HepG2 (cell line): ENCODE measurements around the gene SPRN. TPM values are rescaled to one million over a fixed set of nuclear protein-coding genes. Genes with fewer than 3 reads are reported as not detected.
"Not testable (repeated sequence)": the region's sequence is repeated elsewhere in the genome, so short reads cannot be mapped to it uniquely, and the experiment has no call there.

ENCODE experiments used
- ATAC-seq: fragments of 200-7000 bp; cut with Tn5 transposase; 3 replicates; pipeline ENCODE4 v1.9.1; 2020; ENCODE audit warnings: mild to moderate bottlenecking, moderate library complexity
- BruUV-seq: library from RNA; stranded (reverse); fragments of 400-500 nt; replicated peaks from 2 replicates; lab custom pipeline; 2021; lab: Mats Ljungman, UMichigan
- CTCF ChIA-PET: fragments of 300-600 bp; formaldehyde crosslinking; extraction: SDS; loops from one replicate; lab custom pipeline; 2021; ENCODE audit warnings: low total read pairs, inconsistent platforms, low intra/inter-chr PET ratio; lab: Yijun Ruan, JAX
- POLR2A ChIA-PET: fragments of 350-600 bp; sonication (Branson Sonifier 250); formaldehyde crosslinking; loops from one replicate; lab custom pipeline; 2020; ENCODE audit warnings: antibody characterized with exemption, inconsistent platforms; lab: Yijun Ruan, JAX
- DNase-seq: peaks from one replicate; pipeline ENCODE4 v3.0.0-alpha.2; 2015; ENCODE audit warnings: low spot score
- FAIRE-seq: peaks from 3 replicates; lab custom pipeline; 2011; peaks lifted over from hg19 to GRCh38; lab: Jason Lieb, UNC
- H2AFZ ChIP-seq: one replicate; pipeline ENCODE4 v1.6.1; 2011; ENCODE audit warnings: low read length, inconsistent platforms
- H3K27ac ChIP-seq: fragments of 300-600 bp; 3 replicates; pipeline ENCODE4 v1.8.0; 2011; ENCODE audit warnings: mixed run types, mild to moderate bottlenecking, mixed read lengths, low read length, inconsistent platforms; ENCODE audit not compliant: insufficient read depth; ENCODE audit errors: extremely low read length
- H3K27me3 ChIP-seq, 2 experiments: fragments of 200-600 bp in 1 of 2; 2 replicates in 1 of 2; 3 replicates in 1 of 2; pipeline versions ENCODE4 v1.6.0 to v1.8.0; 2011; ENCODE audit warnings: low read length in 2 of 2, mild to moderate bottlenecking in 2 of 2, moderate library complexity in 2 of 2, inconsistent platforms in 1 of 2; ENCODE audit not compliant: insufficient read depth in 2 of 2, control insufficient read depth in 1 of 2
- H3K36me3 ChIP-seq, 2 experiments: fragments of 200-600 bp in 1 of 2; replicated peaks in 1 of 2; 2 replicates in 1 of 2; 3 replicates in 1 of 2; pipeline versions ENCODE4 v1.5.1 to v1.8.0; 2011; ENCODE audit warnings: low read length in 2 of 2, inconsistent platforms in 1 of 2; ENCODE audit not compliant: insufficient read depth in 2 of 2, control insufficient read depth in 1 of 2
- H3K4me1 ChIP-seq: 2 replicates; pipeline ENCODE4 v1.5.1; 2012; ENCODE audit warnings: low read length, inconsistent platforms; ENCODE audit not compliant: insufficient read depth
- H3K4me2 ChIP-seq: 2 replicates; pipeline ENCODE4 v1.6.0; 2011; ENCODE audit warnings: low read depth, low read length, inconsistent platforms
- H3K4me3 ChIP-seq, 3 experiments: fragments of 200-600 bp in 1 of 3; sonication (generic), shearing (Covaris generic) in 1 of 3; replicated peaks in 1 of 3; 2 replicates each; pipeline ENCODE4 v1.5.1; 2011 to 2016; ENCODE audit warnings: low read length in 3 of 3, inconsistent platforms in 2 of 3, low read depth in 2 of 3, mild to moderate bottlenecking in 2 of 3, control low read depth in 1 of 3, mixed read lengths in 1 of 3; ENCODE audit not compliant: insufficient read depth in 1 of 3
- H3K79me2 ChIP-seq: one replicate; pipeline ENCODE4 v1.6.1; 2011; ENCODE audit warnings: low read length, inconsistent platforms; ENCODE audit not compliant: insufficient read depth
- H3K9ac ChIP-seq: 2 replicates; pipeline ENCODE4 v1.6.0; 2011; ENCODE audit warnings: mild to moderate bottlenecking, low read depth, low read length, inconsistent platforms; ENCODE audit not compliant: insufficient read depth
- H3K9me3 ChIP-seq: 2 replicates; pipeline ENCODE4 v1.5.1; 2012; ENCODE audit warnings: mild to moderate bottlenecking, low read length
- H4K20me1 ChIP-seq: 2 replicates; pipeline ENCODE4 v1.6.0; 2011; ENCODE audit warnings: inconsistent platforms, mild to moderate bottlenecking, low read length, moderate library complexity; ENCODE audit not compliant: insufficient read depth
- NFYB ChIP-seq: sonication (generic); formaldehyde crosslinking; IDR thresholded peaks from 2 replicates; pipeline ENCODE4 v1.4.0; 2020; ENCODE audit warnings: missing genetic modification reagents
- ZNF121 ChIP-seq: sonication (generic); formaldehyde crosslinking; IDR thresholded peaks from 2 replicates; pipeline ENCODE4 v1.5.0; 2020; ENCODE audit warnings: mild to moderate bottlenecking, missing genetic modification reagents
- WGBS: methylation state at CpG from one replicate; pipeline ENCODE4 v1.1.6; 2017; ENCODE audit warnings: low lambda C conversion rate; 5-methylcytosine and 5-hydroxymethylcytosine counted together
- in situ Hi-C: cut with HindIII; loops from 2 replicates; pipeline ENCODE4 v1.10.0; 2017; ENCODE audit warnings: low pct_unique_long_range_greater_than_20kb; ENCODE audit not compliant: extremely low pct_ligation_motif_present
- intact Hi-C: fragments of 100-400 bp; cut with micrococcal nuclease; formaldehyde crosslinking; loops from one replicate; pipeline ENCODE4 v1.10.0; 2022; ENCODE audit not compliant: unreplicated experiment
- polyA plus RNA-seq, 8 experiments: library from polyadenylated mRNA; depleted of rRNA in 3 of 8; stranded (reverse) in 7 of 8; unstranded in 1 of 8; fragments of >200 nt; fragmentation: Illumina TruSeq in 4 of 8; extraction: Trizol in 4 of 8; gene quantifications; 2 replicates each; pipeline versions ENCODE4 v1.2.1 to v1.2.3, GENCODE V29; 2011 to 2016; ENCODE audit warnings: low read depth in 4 of 8, missing spikeins in 1 of 8, mixed read lengths in 1 of 8; ENCODE audit not compliant: insufficient read depth in 1 of 8
- total RNA-seq, 5 experiments: library from RNA; depleted of rRNA; stranded (reverse); fragments of >200 nt; fragmentation: Illumina TruSeq; extraction: Trizol; gene quantifications; 2 replicates each; pipeline ENCODE4 v1.2.3, GENCODE V29; 2016; ENCODE audit warnings: low read depth in 1 of 5
- TF ChIP-seq, protein P1 (sequence below): sonication (generic); formaldehyde crosslinking; IDR thresholded peaks from 2 replicates; pipeline ENCODE4 v1.5.0; 2020; ENCODE audit warnings: missing genetic modification reagents

The SPRN gene
- total and polyA plus RNA-seq, 2 of the 13 experiments (the other 11 are each of a cell fraction or from before 2014, with no cell fraction given), result not detected

DNA sequence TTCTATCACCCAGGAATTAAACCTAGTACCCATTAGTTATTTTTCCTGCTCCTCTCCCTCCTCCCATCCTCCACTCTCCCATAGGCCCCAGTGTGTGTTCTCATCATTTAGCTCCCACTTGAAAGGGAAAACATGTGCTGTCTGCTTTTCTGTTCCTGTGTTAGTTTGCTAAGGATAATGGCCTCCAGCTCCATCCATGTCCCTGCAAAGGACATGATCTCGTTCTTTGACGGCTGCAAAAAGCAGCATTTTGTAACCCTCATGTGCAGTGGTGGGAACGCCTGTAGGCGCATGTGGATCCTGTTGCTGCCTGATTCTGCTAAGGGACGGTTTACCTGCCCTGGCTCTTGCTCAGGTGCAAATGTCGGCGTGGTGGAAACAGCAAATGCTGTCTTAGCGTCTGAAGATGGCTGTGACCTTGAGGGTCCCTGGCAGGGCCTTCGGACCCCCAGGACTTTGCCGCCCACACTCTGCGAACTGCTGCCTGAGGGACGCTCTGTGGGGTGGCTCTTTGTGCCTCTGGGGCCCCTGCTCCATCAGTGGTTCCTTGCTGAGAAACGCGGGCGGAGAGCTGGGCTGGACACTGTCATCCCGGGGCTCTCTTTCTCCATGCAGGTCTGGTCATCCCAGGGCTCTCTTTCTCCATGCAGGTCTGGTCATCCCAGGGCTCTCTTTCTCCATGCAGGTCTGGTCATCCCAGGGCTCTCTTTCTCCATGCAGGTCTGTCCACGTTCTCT is 36.0 kb downstream of the SPRN start (continued):
- TF ChIP-seq, protein P1, sequence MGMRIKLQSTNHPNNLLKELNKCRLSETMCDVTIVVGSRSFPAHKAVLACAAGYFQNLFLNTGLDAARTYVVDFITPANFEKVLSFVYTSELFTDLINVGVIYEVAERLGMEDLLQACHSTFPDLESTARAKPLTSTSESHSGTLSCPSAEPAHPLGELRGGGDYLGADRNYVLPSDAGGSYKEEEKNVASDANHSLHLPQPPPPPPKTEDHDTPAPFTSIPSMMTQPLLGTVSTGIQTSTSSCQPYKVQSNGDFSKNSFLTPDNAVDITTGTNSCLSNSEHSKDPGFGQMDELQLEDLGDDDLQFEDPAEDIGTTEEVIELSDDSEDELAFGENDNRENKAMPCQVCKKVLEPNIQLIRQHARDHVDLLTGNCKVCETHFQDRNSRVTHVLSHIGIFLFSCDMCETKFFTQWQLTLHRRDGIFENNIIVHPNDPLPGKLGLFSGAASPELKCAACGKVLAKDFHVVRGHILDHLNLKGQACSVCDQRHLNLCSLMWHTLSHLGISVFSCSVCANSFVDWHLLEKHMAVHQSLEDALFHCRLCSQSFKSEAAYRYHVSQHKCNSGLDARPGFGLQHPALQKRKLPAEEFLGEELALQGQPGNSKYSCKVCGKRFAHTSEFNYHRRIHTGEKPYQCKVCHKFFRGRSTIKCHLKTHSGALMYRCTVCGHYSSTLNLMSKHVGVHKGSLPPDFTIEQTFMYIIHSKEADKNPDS (CRISPR knock-in tag), result no peak
- 0 out of 2 replicates have a peak, but pooled peaks have one; percentile 40 for TF ChIP-seq NFYB (CRISPR knock-in tag)

DNA sequence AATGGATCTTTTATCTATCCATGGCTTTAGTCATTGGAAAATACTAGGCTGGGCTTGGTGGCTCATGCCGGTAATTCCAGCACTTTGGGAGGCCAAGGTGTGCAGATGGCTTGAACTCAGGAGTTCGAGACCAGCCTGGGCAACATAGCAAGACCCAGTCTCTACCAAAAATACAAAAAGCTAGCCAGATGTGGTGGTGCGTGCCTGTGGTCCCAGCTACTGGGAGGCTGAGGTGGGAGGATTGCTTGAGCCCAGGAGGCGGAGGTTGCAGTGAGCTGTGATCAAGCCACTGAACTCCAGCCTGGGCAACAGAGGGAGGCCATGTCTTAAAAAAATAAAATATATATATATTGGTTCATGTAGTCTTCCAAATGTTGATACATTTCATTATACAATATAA is 37.5 kb downstream of the SPRN start:
- H2AFZ ChIP-seq, H3K9ac ChIP-seq, intact Hi-C loops, H3K27ac ChIP-seq, H3K9me3 ChIP-seq, H3K36me3 ChIP-seq, H3K4me2 ChIP-seq, H3K27me3 ChIP-seq, BruUV-seq, FAIRE-seq, CTCF ChIA-PET, ATAC-seq, H4K20me1 ChIP-seq, DNase-seq, H3K79me2 ChIP-seq, H3K4me1 ChIP-seq, in situ Hi-C loops, H3K4me3 ChIP-seq: not testable (repeated sequence)
- 0 out of 2 replicates have a peak, but pooled peaks have one; percentile 11 for TF ChIP-seq ZNF121 (CRISPR knock-in tag)
- WGBS, result 100% methylated on average over 4 of the region's 4 CpGs
- POLR2A ChIA-PET, result interaction anchor here (1.3 kb wide), 1 partner anchor 8 kb away, joined by 3 read pairs; the partner anchor contains the start of gene MTG1
